DMS153 (cell line): ENCODE results near the gene ZNF521.

Experiments used
- DNase-seq: peaks from one replicate; lab custom pipeline; 2025; lab: John Stamatoyannopoulos, UW

ZNF521 gene

DNA sequence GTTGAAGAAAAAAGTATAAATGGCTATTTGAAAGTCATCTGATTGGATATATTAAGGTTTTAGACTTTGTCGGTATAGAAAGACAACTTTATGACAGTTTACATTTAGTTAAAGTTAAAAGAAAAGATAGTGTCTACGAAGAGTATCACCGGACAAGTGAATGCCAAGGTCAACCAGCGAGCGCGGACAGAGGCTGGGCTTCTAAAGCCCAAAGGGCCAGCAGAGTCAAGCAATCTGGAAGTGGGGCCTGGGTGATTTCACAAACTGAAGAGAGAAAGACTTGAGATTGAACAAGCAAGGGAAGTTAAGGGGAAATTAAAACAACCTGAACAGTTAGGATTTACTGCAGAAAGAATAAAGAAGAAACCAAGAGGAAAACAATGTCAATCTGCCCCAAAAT lies 16.3 kb downstream of the ZNF521 start:
- no peak for DNase-seq

GRCh38 chr18:25335062-25335461 lies 16.9 kb downstream of the ZNF521 start:
- no peak for DNase-seq

GRCh38 chr18:25334588-25334987 lies 17.4 kb downstream of the ZNF521 start:
- no peak for DNase-seq

- no peak for DNase-seq
Measured at GRCh38 chr18:25332002-25332401, 20.0 kb downstream of the ZNF521 start.

DNA sequence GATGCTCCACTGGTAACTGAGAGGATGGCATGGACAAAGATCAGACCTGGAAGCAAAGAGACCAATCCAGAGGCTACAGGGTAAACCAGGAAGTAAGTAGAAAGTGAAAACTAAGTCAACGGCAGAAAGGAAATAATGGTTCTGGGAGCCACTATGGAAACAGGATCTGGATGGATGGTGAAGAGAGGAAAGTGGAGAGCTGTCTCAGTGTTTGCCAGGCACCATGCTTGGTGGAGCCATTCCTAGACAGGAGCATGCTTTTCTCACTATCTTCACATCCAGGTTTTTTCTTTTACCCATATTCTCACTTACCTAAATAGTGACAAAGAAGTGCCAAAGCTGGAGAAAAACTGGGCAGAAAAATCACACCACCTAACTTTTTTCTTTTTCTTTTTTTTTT lies 22.2 kb downstream of the ZNF521 start:
- no peak for DNase-seq

DNA sequence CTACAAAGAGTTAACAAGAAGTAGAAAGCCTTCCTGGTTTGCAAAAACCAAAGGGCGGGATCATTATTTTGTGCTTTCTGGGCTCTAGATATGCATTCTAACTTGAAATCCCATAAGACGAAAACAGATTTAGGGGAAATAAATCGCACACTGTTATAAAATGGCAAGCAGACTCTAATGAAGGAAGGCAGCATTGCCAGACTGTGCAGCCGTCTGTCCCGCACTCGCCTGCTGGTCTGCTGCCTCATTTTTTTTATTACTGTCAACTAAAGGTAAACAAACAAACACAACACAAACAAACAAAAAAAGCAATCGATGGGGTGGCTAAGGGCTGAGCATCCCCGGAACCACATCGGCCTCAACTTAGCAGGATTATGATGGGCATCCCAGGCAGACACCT lies 24.4 kb downstream of the ZNF521 start:
- DNase-seq: no peak

DNA sequence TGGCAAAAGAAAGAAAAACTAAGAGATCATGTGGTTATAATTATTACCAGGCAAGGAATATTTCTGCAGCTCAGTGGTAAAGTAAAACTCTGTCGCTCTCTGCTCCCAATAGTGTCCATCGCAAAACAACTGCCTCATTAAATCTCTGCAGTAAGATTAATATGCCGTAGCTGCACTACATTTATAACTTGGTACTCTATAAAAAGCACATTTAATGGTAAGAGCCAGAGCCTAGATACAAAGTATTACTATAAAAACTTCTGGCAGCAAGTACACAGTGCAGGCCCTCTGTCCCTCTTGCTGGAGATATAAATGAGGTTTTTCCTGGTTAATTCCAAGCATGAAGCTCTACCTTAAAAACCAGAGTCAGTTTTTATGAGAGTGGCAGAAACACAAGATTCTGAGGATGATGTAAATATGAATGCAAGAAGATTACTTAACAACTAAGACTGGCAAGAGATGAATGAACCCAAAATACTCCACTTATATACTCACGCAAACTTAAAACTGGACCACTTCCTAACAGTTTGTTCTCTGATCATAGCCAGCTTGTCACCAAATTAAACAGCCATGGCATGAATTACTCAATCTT lies 25.5 kb downstream of the ZNF521 start:
- DNase-seq: no peak

DNA sequence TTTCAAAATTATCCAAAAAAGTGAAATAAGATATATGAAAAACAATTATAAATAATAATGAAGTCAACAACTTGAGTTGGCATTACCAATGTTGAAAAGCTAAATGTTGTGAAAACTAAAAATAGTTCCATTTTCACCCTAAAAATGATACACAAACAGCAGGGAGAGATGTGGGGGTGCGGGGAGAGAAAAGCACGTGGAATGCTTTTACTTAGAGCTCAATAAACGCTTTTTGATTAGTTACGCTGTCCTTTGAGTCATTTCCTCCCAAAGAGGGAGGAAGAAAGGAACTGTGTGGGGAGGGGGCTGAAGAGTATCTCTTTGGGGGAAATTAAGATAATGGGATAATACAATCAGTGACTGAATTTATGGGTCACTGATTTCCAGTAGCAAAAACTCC lies 29.2 kb downstream of the ZNF521 start:
- no peak for DNase-seq

- no peak for DNase-seq
Measured at GRCh38 chr18:25316381-25317018, 35.5 kb downstream of the ZNF521 start.

DNA sequence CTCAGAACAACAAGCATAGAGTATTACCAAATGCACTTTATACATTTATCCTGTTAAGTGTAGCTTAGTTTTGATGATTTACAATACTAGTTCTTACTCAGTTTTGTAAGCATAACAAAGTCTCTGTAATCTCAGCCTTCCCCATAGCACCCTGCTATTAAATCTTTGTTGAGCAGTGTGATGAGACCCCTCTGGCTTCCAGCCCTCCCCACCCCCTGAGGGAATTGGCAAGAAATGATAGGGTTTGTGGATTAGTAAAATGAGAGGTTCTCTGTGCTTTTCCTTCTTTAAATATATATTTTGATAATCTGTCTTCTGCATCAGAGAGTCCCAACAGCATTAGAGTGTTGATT lies 37.2 kb downstream of the ZNF521 start:
- no peak for DNase-seq

GRCh38 chr18:25314151-25314837 lies 37.7 kb downstream of the ZNF521 start:
- no peak for DNase-seq

DNA sequence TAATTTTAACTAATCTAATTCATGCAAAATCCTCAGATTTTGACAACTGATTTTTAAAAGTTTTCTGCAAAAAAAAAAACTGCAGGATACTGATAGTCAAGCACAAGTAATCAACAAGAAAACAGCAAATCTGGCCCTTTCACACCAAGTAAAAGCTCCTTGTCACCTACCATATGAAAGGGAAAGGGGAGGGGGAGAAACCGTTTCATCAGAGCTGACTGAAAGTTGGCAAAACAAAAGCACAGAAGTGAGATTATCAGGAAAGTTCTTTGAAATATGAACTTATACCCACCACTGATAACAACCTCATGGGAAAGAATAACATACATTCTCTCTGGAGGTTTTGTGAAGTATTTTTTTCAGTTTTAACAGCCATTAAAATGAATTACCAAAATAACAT lies 38.7 kb downstream of the ZNF521 start:
- no peak for DNase-seq

DNA sequence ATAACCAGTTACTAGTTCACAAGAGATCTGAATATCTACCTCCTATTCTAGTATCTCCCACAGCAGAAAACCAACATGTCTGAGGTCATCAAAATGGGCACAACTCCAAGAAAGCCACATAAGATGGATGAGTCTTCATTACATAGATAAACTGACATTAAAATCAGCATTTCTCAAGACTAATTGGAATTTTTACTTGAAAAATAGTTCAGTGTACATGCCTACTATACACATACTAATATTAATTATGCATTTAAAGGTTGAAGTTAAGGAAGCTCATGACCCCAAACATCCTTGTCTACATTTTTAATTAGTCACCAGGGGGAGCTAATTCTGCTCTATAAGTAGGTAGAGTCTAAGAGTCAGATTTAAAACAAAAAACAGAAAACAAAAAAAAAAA lies 41.9 kb downstream of the ZNF521 start:
- DNase-seq: no peak

DNA sequence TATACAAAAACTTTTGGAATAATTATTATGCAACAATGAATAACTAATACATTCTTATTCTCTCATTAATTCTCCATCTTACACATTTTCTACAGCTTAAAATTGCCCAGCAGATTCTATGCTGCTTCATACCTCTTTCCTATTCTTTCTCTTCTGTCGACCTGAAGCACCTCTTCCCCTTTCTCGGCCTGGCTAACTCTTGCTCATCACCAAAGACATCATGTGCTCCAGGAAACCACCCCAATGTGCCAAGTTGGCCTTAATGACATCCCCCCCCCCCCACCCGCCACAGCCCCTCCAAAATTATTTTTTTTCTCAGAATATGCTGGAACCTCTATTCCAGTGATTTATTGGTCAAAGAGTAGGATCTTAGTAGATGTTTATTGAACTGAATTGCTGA lies 43.6 kb downstream of the ZNF521 start:
- DNase-seq: no peak

GRCh38 chr18:25307192-25307591 lies 44.8 kb downstream of the ZNF521 start:
- no peak for DNase-seq

DNA sequence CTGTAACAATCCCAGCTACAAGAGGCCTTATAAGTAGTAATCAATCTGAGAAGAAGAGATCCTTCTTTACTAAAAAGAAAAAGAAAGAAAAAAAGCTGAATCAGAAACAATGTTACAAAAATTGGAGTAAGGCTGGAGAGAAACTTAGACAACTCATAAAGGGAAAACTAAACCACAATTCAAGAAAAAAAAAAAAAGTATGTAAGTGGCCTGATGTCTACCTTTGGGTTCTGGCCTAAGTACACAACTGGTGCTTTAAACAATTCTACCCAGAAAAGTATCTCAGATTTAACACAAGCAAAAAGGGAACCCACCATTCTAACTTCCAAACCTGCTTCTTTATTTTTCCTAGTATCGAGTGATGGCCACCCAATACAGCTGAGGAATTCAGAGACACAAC lies 45.3 kb downstream of the ZNF521 start:
- no peak for DNase-seq

DNA sequence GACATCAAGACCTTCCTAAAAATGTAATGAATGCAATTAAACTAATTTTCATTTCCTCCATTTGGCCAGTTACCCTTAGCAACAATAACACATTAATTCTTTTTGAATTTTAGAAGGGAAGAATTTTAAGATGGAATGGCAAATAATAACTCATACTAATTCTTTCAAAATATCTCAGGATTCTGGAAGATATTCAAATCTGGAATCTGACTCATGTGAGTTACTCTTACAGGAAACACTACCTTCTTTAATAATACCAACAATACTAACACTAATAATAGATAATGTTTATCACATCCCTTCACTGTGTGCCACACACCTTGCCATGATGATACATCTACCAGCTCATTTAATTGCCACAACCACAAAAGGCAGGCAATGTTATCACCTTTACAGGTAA lies 46.4 kb downstream of the ZNF521 start:
- DNase-seq: no peak

GRCh38 chr18:25300492-25300891 lies 51.5 kb downstream of the ZNF521 start:
- DNase-seq: no peak

GRCh38 chr18:25299426-25300300 lies 52.3 kb downstream of the ZNF521 start:
- no peak for DNase-seq

- no peak for DNase-seq
Measured at GRCh38 chr18:25298853-25299274, 53.1 kb downstream of the ZNF521 start.

DNA sequence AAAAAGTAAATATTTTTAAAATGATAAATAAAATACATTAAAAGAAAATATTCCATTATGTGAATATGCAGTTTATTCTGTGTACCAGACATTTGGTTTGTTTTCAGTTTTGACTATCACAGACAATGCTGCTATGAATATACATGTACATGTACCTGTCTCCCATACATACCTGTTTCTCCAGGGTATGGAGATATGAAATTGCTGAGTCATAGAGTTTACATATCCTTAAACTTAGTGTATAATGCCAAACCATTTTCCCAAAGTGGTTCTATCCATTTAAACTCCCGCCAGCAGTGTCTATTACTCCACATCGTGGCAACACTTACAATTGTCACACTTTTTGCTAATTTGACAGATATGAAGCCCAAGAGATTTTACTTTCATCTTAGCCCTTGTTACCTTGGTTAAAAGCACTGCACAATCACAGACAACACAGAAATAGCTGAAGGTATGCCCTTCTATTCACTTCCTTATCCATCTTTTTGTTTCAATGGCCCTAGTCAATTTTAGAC lies 56.3 kb downstream of the ZNF521 start:
- DNase-seq: no peak

DNA sequence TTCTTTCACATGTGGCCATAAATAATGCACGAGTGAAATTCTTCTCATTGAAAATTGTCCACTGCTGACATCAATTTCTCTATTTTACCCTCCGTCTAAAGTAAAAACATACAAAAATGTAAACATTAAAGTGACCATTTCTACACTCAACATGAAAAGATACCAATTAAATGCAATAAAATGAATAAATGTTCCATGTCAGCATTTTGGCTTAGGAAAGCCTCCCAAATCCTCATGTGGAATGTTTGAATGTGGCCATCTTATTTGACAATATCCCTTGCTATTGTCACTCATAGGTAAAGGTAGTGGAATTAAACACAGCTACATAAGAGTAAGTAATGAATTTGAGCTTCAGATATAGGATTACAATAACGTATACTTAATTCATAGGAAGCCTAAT lies 60.8 kb downstream of the ZNF521 start:
- no peak for DNase-seq
